ENCODE data around the gene COL25A1.
"Not testable (repeated sequence)": the region's sequence is repeated elsewhere in the genome, so short reads cannot be mapped to it uniquely, and the experiment has no call there.

The COL25A1 gene

GRCh38 chr4:109003964-109004363, 298.5 kb downstream of the COL25A1 start:
- no peak for DNase-seq

GRCh38 chr4:108991551-108992328, 310.7 kb downstream of the COL25A1 start:
- no peak for DNase-seq

GRCh38 chr4:108988464-108989195, 313.8 kb downstream of the COL25A1 start:
- no peak for DNase-seq

- not testable (repeated sequence) for DNase-seq
Measured at GRCh38 chr4:108984495-108984894, 318.0 kb downstream of the COL25A1 start.

- no peak for DNase-seq
Measured at GRCh38 chr4:108982402-108983185, 319.9 kb downstream of the COL25A1 start.

GRCh38 chr4:108980455-108981239, 321.8 kb downstream of the COL25A1 start:
- no peak for DNase-seq

- no peak for DNase-seq
Measured at GRCh38 chr4:108979759-108980158, 322.7 kb downstream of the COL25A1 start.

- no peak for DNase-seq
Measured at GRCh38 chr4:108978066-108978465, 324.4 kb downstream of the COL25A1 start.

- DNase-seq, result no peak
Measured at GRCh38 chr4:108972613-108973283, 329.7 kb downstream of the COL25A1 start.

- DNase-seq, result no peak
Measured at GRCh38 chr4:108971473-108971872, 331.0 kb downstream of the COL25A1 start.

- no peak for DNase-seq
Measured at GRCh38 chr4:108965472-108966076, 336.9 kb downstream of the COL25A1 start.

- DNase-seq, result no peak
Measured at GRCh38 chr4:108965016-108965415, 337.4 kb downstream of the COL25A1 start.

GRCh38 chr4:108963910-108964309, 338.5 kb downstream of the COL25A1 start:
- no peak for DNase-seq

GRCh38 chr4:108959491-108959890, 343.0 kb downstream of the COL25A1 start:
- DNase-seq, result no peak

GRCh38 chr4:108954880-108955279, 347.6 kb downstream of the COL25A1 start:
- no peak for DNase-seq

GRCh38 chr4:108953941-108954340, 348.5 kb downstream of the COL25A1 start:
- DNase-seq, result no peak

- DNase-seq, result no peak
Measured at GRCh38 chr4:108950158-108950915, 352.1 kb downstream of the COL25A1 start.

GRCh38 chr4:108947526-108947925, 354.9 kb downstream of the COL25A1 start:
- no peak for DNase-seq

- DNase-seq, result no peak
Measured at GRCh38 chr4:108946237-108946636, 356.2 kb downstream of the COL25A1 start.

- DNase-seq, result no peak
Measured at GRCh38 chr4:108943976-108944591, 358.4 kb downstream of the COL25A1 start.

Measured in NK-92 treated with Interleukin-12 subunit alpha and Interleukin-12 subunit beta, amount 100 ng/mL, for 24 hours (cell line).